Pons (tissue), 1 donor: ENCODE data around the gene HOGA1.
"Not testable (repeated sequence)": the region's sequence is repeated elsewhere in the genome, so short reads cannot be mapped to it uniquely, and the experiment has no call there.

Source experiments
- DNase-seq: peaks from one replicate; pipeline ENCODE4 v3.0.0-alpha.2; 2016; ENCODE audit warnings: low spot score

Gene HOGA1

DNA sequence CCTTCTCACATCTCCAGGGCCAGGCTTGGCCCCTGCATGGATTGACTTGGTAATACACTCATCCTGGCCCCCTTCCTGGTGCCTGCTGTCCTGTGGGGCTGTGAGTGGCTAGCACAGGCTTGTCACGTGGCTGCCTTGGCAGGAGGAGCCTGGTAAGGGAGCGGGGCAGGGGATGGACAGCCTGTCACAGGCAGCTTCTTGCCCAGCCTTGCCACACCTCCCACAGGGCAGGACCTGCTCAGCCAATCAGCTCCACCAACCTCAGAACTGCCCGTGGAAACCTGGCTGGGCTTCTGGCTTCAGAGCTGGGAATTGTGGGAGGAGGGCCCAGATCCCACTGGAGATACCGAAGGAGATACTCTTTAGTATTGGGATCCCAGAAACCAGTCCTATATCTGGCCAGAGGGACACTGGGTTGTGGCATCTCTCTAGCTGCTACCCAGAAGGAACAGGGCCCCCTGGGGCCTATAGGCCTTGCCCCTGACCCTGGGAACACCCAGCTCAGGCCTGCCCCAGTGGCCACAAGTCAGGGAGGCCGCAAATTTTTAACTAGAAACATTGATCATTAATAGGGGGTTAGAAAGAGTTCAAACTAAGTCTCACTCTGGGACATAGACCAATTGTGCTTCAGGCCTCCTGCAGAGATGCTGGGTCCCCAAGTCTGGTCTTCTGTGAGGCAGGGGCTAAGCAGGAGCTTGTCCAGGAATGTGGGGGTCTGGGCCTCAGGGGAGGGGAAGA, at the start of gene HOGA1:
Gene HOGA1 (plus strand): TSS at position 330 of the 738 bp plus-strand sequence. CDS start 315 bp downstream, at position 645.
- DNase-seq: peak; percentile 97

DNA sequence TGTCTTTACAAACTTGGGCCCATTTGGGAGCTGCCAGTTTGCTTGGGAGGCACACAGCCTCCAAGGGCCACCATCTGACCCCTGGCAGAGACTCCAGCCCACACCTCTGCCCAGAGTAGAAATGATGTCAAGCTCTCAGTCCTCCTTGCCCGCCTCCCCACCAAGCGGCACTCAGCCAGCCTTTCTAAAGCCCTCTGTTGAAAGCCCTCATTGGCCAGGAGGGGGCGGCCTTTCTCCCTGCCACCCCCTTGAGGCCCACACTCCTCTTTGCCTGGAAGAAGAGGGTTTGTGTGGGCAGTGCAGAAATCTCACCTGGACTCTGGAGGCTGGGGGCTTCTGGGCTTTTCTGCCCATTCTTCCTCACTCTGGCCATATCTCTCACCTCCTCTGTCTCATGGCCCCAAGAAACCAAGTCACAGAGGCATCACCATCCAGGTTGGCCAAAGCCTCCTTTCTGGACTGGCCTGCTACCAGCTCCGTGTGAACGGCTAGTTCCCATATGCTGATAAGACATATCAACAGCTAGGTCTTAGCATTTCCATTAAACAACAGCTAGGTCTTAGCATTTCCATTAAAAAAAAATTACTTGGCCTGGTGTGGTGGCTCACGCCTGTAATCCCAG, 49.3 kb upstream of the HOGA1 start:
- peak; percentile 75 for DNase-seq

DNA sequence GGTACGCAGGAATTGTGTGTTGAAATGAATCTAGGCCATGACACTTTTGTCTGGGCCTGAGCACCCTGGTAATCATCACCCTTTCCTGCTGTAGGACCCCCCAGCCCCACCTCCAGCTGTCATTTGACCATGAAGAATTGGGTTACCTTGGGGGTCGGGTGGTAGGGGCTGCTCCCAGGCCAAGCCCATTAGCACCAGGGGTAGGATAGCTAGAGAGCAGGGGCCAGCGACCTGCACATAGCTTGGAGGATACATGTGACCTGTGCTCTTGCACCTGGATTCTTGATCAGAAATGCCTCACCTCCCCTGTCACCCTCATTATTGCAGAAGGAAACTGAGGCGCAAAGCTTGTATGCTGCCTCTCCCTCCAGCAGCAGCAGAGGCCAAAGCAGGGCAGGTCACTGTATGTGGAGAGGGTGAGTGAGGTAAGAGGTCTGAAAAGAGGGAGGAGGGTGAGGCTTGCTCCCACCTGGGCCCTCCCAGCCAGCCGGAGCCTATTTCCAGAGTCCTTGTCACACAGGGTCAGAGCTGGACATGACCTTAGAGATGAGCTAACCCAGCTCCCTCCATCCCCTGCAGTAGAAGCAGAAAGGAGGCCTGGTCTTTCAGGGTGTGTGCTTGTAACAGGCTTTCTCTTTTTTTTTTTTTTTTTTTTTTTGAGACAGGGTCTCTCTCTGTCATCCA, 46.9 kb upstream of the HOGA1 start:
- DNase-seq: no peak

DNA sequence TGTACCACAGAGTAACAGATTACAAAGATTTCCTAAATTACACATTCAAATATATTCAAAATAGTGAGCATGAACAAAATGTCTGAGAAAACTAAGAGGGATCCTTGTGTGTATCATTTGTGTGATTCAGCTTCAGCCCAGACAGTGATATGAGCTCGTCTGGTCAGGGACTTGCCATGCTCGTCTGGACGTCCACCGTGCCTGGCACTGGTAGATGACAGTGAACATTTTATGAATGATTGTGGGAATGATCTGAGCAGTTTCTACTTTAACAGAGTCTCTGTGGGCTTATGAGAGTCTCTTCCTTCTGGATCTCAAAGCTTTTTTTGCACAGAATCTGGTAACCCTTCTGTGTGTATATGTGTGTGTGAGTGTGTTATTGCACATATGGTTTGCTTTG, 45.8 kb upstream of the HOGA1 start:
- DNase-seq: peak; percentile 43

DNA sequence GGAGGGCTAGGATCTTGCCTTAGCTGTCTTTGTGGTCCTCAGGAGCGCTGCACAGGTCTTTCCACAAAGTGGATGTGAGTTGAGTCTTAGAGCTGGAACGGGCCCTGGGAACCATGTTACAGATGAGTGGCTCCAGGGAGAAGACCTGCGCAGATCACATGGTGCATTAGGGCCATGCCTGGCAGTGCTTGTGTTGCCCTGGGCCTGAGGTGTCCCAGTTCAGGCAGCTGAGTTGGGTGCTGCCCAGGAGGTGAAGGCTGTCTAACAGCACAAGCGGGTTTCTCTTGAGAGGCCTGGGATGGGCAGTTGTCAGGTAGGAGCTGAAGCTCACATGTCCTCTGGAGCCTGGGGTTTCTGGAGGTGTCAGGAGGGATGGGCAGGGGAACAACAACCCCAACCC, 45.4 kb upstream of the HOGA1 start:
- DNase-seq: no peak

DNA sequence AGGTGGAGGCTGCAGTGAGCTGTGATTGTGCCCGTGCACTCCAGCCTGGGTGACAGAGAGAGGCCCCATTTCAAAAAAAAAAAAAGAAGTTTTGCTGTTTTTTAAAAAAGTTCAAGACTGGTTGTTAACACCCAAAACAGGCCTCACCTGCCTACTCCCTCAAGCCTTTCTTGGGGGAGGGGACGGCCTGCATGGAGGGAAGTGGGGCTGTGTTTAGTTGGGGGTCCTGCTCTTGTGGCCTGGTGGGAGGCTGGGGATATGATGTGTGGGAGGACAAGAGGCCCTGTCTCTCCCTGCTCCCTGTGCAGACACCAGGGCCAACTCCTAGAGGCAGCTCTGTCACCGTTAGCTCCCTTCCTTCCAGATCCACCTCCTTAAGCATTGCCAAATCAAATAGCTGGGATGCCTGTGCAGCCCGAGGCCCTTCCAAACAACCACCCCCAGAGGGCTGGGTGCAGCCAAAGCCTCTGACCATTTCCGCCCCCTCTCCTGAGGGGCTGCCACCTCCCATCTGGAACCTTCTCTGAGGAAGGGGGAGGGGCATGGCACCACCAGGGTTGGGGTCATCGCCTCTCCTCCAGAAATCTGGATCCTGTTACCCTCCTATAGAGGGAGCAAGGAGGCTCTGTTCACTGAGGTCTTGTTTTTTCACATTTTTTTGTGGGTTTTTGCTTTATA, 44.5 kb upstream of the HOGA1 start:
- DNase-seq: no peak

DNA sequence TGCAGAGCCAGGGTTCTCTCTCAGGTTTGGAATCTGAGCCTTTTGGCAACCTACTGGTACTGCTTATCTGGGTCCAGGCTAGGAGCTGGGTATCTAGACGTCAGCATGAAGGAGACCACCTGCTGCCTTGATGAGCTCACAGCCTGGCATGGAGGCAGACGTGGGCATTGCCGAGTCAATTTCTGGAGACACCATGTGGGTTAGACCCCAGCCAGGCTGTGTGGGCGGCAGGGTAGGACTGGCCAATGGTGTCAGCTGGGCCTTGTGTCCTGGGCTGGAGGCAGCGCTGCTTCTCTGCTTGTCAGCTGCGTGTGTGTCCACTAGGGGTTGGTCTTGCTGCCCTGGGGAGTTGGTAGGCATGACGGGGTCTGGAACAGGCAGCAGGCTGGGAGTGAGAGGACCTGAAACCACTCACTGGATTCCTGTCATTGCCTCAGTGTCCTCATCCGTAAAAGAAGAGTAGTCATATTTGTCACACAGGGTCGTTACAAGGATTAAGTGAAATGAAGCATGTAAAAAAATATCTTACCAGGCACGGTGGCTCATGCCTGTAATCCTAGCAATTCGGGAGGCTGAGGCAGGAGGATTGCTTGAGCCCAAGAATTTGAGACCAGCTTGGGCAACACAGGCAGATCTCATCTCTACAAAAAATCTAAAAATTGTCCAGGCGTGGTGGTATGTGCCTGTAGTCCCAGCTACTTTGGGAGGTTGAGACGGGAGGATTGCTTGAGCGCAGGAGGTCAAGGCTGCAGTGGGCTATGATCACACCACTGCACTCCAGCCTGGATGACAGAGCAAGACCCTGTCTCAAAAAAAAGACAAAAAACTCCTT, 43.3 kb upstream of the HOGA1 start:
- DNase-seq: no peak

DNA sequence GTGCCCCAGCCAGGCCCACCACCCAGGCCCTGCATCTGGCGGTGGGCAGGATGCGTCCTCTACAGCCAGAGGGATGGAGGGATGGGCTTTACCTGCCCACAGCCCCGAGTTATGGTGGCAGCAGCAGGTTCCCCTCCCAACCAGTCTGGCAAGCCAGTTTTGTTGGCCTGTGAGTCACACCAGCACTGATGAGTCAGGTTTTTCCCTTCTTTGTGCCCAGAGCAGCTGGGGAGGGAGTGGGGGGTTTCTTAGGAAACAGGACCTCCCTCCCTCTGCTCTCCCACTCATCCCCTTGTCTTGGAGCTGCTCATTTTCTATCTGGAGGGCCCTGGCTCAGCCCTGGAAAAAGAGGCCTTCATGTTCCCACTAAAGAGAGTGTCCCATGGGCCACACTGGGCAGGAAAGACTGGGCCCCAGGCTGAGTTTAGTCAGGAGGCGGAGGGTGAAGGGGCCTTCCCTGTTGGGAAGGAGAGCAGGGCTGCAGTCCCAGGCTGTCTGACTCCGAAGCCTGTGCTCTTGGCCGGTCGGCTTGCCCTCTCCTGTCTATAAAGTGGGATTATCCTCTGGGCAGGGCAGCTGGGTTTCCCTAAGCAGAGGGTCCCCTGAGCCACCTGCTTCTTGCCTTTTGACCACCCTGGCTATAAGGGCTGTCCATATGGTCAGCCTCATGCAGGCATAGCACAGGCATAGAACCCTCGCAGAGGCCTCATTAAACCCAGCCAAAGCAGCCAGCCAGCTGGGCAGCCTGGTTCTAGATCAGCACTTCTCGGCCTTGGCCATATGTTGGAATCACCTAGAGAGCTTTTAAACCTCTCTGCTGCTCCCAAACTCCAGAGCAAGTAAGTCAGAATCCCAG, 41.8 kb upstream of the HOGA1 start:
- DNase-seq: peak; percentile 57

DNA sequence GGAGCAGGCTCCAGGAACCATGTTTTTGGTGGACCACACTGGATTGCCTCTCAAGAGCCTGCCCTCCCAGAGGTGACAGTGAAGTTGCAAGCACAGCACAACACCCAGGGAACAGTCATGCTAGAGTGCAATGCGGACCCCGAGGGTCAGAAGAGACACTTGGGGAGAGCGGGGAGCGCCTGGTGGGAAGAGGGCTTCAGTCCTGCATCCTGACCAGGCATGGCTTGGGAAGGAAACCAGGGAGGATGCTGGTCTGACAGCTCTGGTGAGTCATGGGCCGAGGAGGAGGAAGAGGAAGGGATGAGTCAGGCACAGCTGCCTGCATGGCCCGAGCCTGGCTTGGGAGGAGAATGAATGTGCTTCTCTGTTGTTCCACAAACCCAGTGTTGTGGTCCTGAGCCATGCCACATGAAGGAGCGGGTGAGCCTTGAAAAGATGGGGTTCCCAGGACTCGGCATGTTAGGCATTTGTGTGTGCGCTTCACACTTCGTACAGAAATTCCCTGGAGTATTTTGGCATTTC, 41.1 kb upstream of the HOGA1 start:
- peak; percentile 96 for DNase-seq

DNA sequence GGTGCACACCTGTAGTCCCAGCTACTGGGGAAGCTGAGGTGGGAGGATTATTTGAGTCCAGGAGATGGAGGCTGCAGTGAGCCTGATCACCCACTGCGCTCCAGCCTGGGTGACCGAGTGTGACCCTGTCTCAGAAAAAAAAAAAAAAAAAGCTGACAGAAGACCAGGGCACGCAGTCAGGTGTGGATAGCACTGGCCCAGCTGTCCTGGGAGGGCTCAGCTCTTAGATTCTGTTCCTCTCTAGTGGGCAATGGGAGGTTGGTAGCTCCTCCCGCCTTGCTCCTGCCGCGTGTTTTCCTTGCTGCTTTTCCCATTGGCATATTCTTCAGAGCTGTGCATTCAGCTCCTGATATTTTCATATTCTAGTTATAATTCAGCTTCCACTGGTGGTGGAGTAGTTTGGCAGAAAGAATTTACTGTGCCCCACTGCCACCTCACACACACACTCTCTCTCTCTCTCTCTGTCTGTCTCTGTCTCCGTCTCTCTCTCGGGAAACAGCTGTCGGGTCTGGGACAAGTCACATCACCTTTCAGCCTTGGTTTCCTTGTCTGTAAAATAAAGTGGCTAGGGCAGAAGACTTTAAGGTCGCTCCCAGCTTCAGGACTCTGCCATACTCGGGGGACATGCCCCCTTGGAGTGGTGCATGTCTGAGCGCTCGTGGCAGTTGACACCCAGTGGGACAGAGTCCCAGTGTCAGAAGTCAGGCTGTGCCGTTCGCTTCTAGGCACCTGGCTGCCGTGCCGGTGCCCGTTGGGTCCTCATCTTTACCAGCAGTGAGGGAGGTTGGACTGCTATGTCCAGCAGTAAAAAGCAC, 37.5 kb upstream of the HOGA1 start:
- no peak for DNase-seq

DNA sequence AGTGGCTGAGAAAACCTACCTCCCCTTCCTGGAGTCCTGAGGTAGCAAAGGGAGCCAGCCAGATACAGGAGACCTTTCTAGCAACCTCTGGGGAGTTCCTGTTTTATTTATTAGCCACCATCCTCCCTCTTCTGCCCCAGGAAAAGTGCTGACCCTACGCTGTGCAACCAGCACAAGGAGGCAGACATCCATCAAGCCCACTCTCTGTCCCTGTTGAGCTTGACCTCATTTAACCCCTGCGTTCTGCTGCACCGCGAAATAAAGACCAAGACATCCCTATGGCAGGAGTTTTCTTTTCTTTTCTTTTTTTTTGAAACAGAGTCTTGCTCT, 37.0 kb upstream of the HOGA1 start:
- no peak for DNase-seq

DNA sequence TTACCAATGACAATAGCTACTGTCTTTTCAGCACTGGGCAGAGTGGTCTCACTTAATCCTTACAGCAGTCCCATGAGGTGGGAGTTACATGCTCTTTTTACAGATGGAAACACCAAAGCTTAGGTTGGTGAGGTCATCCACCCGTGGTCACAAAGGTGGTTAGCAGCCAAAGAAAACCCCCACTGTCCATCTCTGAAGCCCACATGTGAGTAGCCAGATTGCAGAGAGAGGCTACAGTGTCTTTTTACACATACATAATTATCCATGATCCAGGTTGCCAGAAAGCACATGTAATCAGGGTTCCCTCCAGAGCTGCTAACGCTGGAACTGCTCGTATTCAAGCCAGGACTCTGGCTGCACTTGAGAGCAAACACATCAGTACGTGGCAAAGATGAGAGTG, 36.2 kb upstream of the HOGA1 start:
- no peak for DNase-seq

DNA sequence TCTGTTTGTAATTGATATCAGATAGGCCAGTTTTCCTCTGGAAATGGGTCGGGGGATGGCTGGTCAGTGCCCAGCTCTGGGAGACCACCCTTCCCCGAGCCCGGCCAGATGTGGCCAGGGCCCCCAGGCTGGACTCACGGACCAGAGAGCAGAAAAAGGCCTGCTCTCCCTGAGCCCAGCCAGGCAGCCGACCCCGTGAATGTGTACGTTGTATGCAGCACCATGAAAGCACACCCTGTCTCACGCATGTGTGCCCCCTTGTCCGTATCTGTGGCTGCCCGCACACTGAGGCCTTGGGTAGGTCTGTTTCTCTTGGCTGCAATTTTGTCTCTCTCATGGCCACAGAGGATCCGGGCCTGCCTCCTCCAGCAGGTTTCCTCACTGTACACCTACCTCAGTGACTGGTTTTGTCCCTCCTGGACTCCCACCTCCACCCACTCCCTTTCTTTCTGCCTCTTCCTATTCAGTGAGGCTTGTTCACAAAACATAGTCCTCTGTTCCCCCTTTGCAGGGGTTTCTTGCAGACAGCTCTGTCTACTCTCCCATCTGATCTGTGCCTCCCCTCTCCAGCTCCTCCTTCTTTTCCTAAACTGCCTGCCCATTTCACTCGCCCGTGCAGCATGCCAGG, 35.2 kb upstream of the HOGA1 start:
- DNase-seq: no peak

DNA sequence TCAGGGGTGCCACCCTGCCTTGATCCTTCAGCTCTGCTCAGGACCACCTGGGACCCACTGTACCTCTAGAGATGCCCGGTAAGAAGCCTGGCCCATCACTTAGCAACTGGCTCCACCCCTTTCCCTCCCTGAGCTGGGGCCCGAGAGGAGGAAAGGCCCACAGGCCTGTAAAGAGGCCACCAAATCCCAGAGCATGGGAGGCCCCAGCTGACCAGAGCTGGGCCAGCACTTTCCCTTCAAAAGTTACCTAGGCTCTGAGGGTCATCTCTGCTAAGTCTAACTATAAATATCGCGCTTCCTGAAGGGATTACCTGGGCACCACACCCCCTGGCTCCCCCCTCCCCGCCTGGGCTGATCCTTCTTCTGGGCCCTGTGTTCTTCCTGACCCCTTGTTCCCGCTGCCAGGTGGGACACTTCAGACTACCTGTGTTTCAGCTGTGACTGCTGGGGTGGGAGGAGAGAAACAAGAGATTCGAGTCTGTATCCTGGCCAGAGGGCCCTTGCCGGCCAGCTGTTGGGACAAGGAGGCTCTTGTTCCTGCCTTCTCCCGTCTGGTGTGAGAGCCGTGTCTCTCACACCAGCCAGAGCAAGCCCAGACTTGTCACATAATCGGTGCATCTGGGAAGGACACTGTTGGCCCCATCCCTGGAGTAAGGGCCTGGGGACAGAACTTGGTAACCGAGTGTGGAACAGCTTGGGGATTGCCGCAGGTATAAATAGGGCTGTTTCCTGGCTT, 34.4 kb upstream of the HOGA1 start:
- DNase-seq: peak; percentile 97

DNA sequence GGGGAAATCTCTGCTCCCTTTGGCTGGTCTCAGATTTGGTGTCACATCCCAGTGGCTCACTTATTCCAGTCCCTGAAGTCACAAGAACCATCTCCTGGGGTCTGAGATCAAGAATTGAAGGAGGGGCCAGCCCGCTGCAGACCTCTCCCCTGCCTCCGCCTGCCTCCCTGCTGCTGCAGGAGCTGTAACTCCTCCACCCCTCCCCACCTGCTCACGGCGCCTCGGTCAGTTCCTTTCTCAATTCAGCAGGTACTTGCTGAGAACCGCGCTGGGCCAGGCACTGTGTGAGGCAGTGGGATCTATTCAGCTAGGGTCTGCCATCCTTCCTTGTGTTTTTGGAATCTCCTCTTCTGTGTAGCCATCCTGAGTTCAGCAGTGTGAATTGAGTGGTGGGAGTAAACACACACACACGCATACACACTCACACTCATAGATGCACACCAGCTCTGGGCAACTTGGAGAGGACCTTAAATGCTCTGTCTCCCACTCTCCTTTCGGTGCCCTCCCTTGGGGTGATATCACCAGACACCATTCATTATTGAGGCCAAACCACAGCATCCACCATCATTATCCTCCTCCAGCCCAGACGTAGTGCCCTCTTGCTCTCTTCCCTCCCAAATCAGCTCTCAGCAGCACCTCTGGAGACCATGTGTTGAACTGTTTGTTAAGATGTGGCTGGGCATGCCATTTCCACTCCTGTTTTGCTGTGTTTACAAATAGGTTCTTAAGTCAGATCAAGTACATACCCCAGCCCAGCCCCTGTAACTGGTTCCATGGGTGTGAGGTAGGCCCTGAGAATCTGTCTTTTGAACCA, 33.6 kb upstream of the HOGA1 start:
- no peak for DNase-seq

DNA sequence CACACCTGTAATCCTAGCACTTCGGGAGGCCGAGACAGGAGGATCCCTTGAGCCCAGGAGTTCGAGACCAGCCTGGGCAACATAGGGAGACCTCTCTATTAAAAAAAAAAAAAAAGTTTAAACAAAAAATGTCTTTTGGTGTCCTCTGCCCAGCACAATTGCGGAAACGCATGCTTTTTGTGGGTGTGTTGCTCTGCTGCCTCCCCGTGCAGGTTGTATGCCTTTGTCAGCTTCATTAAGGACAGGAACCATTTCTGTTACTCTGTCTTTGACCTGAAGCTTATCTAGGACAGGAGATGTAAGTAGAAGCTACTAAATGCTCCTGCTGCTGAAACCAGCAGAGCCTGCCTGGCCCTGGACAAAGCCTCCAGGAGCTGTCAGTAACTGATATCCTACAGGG, 32.9 kb upstream of the HOGA1 start:
- DNase-seq: no peak

DNA sequence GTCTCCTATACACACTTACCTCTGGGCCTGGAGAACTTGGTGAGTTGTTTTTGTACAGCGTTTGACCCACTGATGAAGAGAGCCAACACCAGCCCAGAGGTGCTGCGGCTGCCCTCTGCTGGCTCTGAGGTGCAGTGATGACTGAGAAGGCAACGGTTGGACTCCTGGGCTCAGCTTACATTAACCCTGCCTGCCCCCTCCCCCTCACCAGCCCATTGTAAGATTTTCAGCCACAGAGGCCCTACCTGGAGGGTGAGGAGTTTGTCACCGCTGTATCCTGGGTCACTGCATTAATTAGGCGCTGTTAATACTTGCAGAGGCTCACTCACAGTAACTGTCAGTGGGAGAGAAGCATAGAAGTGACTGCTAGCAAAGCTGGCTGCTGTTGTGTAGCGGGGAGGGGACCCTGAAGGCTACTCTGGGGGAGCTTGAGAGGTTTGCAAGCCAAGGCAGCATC, 30.6 kb upstream of the HOGA1 start:
- peak; percentile 81 for DNase-seq

DNA sequence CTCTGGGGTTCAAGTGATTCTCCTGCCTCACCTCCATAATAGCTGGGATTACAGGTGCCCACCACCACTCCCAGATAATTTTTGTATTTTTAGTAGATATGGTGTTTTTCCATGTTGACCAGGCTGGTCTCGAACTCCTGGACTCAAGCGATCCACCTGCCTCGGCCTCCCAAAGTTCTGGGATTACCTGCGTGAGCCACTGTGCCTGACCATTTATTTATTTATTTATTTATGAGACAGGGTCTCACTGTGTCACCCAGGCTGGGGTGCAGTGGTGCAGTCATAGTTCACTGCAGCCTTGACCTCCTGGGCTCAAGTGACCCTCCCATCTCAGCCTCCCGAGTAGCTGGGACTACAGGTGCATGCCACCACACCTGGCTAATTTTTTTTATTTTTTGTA, 29.9 kb upstream of the HOGA1 start:
- DNase-seq: not testable (repeated sequence)
